ENCODE data around the gene CELF5.
"Not testable (repeated sequence)": the region's sequence is repeated elsewhere in the genome, so short reads cannot be mapped to it uniquely, and the experiment has no call there.

The CELF5 gene

GRCh38 chr19:3190921-3191805 lies 33.3 kb upstream of the CELF5 start:
- DNase-seq: no peak

- not testable (repeated sequence) for DNase-seq
These were observed 32.7 kb upstream of the CELF5 start for GRCh38 chr19:3191806-3192104.

GRCh38 chr19:3192228-3192635 lies 32.2 kb upstream of the CELF5 start:
- no peak for DNase-seq

- DNase-seq: no peak
These were observed 31.8 kb upstream of the CELF5 start for GRCh38 chr19:3192684-3193083.

- DNase-seq: no peak
These were observed 31.0 kb upstream of the CELF5 start for GRCh38 chr19:3193256-3194105.

GRCh38 chr19:3194106-3195087 lies 30.1 kb upstream of the CELF5 start:
- DNase-seq: no peak

GRCh38 chr19:3196064-3196932 lies 28.2 kb upstream of the CELF5 start:
- DNase-seq: no peak

GRCh38 chr19:3196933-3197205 lies 27.6 kb upstream of the CELF5 start:
- DNase-seq: no peak

GRCh38 chr19:3198901-3199700 lies 25.4 kb upstream of the CELF5 start:
- DNase-seq: no peak

GRCh38 chr19:3201072-3201700 lies 23.3 kb upstream of the CELF5 start:
- no peak for DNase-seq

GRCh38 chr19:3201911-3202310 lies 22.6 kb upstream of the CELF5 start:
- DNase-seq: no peak

- no peak for DNase-seq
These were observed 22.1 kb upstream of the CELF5 start for GRCh38 chr19:3202346-3202745.

- not testable (repeated sequence) for DNase-seq
These were observed 21.6 kb upstream of the CELF5 start for GRCh38 chr19:3202895-3203294.

GRCh38 chr19:3203805-3204645 lies 20.4 kb upstream of the CELF5 start:
- DNase-seq: no peak

- DNase-seq: no peak
These were observed 19.7 kb upstream of the CELF5 start for GRCh38 chr19:3204646-3205275.

GRCh38 chr19:3206216-3206953 lies 18.1 kb upstream of the CELF5 start:
- DNase-seq: no peak

GRCh38 chr19:3207461-3208242 lies 16.8 kb upstream of the CELF5 start:
- DNase-seq: no peak

All from stimulated activated CD4-positive, alpha-beta T cell treated with anti-CD3 and anti-CD28 coated beads, Interleukin-15, amount 100 ng/mL, for 24 hours (primary cell).